Common myeloid progenitor, CD34-positive (primary cell): ENCODE measurements around the gene UNC13D.
A peak's percentile ranks its signal among the peaks of the same experiment; 100 is the strongest.
"Not testable (repeated sequence)": the region's sequence is repeated elsewhere in the genome, so short reads cannot be mapped to it uniquely, and the experiment has no call there.

Source experiments
- CTCF ChIA-PET: fragments of 350-600 bp; sonication (Branson Sonifier 250); formaldehyde crosslinking; loops from one replicate; lab custom pipeline; 2021; ENCODE audit warnings: antibody characterized with exemption; lab: Charles Lee
- POLR2A ChIA-PET: fragments of 350-600 bp; sonication (Branson Sonifier 250); formaldehyde crosslinking; loops from one replicate; lab custom pipeline; 2021; ENCODE audit warnings: antibody characterized with exemption; lab: Charles Lee
- DNase-seq, 3 donors: peaks; one replicate each; pipeline versions ENCODE4 v3.0.0 to v3.0.0-alpha.2; 2013
- H3K27ac ChIP-seq, 2 experiments: 1 replicate in 1 of 2; 2 replicates in 1 of 2; pipeline ENCODE4 v1.7.0; 2013; ENCODE audit warnings: inconsistent platforms in 2 of 2, low read length in 2 of 2, mild to moderate bottlenecking in 2 of 2, low read depth in 1 of 2, moderate library complexity in 1 of 2; ENCODE audit not compliant: severe bottlenecking in 2 of 2, insufficient read depth in 1 of 2, poor library complexity in 1 of 2
- H3K27me3 ChIP-seq, 5 experiments: replicated peaks in 2 of 5; 1 replicate in 3 of 5; 2 replicates in 2 of 5; pipeline versions ENCODE4 v1.6.1 to v1.7.0; 2013; ENCODE audit warnings: low read length in 4 of 5, mild to moderate bottlenecking in 2 of 5, moderate library complexity in 2 of 5, inconsistent platforms in 1 of 5; ENCODE audit not compliant: insufficient read depth in 5 of 5, control insufficient read depth in 4 of 5
- H3K36me3 ChIP-seq, 4 experiments: 1 replicate in 2 of 4; 2 replicates in 2 of 4; pipeline versions ENCODE4 v1.6.1 to v1.7.0; 2013; ENCODE audit warnings: low read length in 3 of 4, control low read depth in 1 of 4, mild to moderate bottlenecking in 1 of 4; ENCODE audit not compliant: control insufficient read depth in 4 of 4, insufficient read depth in 4 of 4
- H3K4me1 ChIP-seq, 4 experiments: 1 replicate in 3 of 4; 2 replicates in 1 of 4; pipeline versions ENCODE4 v1.6.1 to v1.7.1; 2013; ENCODE audit warnings: low read length in 3 of 4, mild to moderate bottlenecking in 3 of 4, control low read depth in 1 of 4, inconsistent platforms in 1 of 4, moderate library complexity in 1 of 4; ENCODE audit not compliant: control insufficient read depth in 4 of 4, insufficient read depth in 4 of 4; ENCODE audit errors: control extremely low read depth in 1 of 4
- H3K4me3 ChIP-seq, 7 experiments: 1 replicate in 4 of 7; 2 replicates in 3 of 7; pipeline versions ENCODE4 v1.5.1 to v1.7.0; 2013; ENCODE audit warnings: mild to moderate bottlenecking in 7 of 7, low read length in 6 of 7, moderate library complexity in 6 of 7, inconsistent platforms in 2 of 7, low read depth in 2 of 7, control low read depth in 1 of 7; ENCODE audit not compliant: insufficient read depth in 4 of 7, control insufficient read depth in 1 of 7; ENCODE audit errors: extremely low read depth in 1 of 7
- H3K9me3 ChIP-seq, 5 experiments: 1 replicate in 4 of 5; 2 replicates in 1 of 5; pipeline versions ENCODE4 v1.6.1 to v1.7.1; 2013; ENCODE audit warnings: low read length in 4 of 5, mild to moderate bottlenecking in 2 of 5, inconsistent platforms in 1 of 5, low read depth in 1 of 5, moderate library complexity in 1 of 5; ENCODE audit not compliant: control insufficient read depth in 4 of 5, insufficient read depth in 2 of 5; ENCODE audit errors: control extremely low read depth in 1 of 5
- WGBS: methylation state at CpG from one replicate; pipeline ENCODE4 v1.1.5; 2013; ENCODE audit not compliant: insufficient coverage; 5-methylcytosine and 5-hydroxymethylcytosine counted together

The UNC13D gene

DNA sequence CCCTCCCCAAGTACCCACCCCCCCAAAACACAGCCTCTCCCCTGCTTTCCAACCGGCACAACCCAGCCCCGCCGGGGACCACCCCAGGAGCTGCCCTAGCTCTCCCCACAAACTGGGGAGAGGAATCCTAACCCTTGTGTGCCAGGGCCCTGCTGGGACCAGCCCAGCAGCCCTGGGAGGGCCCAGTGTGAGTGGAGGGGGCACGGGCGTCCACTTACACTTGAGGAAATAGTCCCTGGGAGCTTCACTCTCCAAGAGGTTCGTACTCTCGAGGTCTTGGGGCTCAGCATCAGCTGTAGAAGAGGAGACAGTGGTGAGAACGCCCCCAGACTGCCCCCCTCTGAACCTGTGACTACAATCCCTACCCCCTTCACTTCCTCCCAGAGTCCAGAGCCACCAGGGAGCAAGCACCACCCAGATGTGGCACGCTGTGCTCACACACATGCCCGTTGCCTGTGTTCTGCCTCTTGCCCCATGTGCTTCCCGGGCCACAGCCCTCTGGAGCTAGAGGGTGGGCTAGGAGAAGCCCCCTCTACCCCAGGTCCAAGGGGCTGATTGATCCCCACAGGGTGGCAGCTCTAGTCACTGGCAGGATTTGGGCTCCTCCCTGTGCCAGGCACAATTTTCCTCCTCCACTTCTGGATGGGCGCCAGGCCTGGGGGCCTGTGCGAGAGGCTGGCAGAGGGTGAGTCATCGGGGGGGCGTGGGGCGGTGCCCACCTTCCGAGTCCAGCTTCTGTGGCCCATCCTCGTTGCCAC lies 31.2 kb upstream of the UNC13D start:
- Histone ChIP-seq H3K27me3 (no peaks in the 10 kb centered on the region), H3K9me3 (no peaks in the 10 kb centered on the region), H3K4me1 (peaks cover 0 to 63% (median 53%) of the 10 kb centered on the region in 4 experiments), H3K4me3 (peak overlapping the region in 4 of 7 experiments; percentile 51 to 83 (median 70)), H3K36me3 (peaks cover 0 to 16% (median 7%) of the 10 kb centered on the region in 4 experiments), H3K27ac (no peak overlapping the region)
- ChIA-PET CTCF (interaction anchor here (0.9 to 13.2 kb wide), 9 partner anchors 8 to 182 kb away, joined by 3 to 214 read pairs (median 4); partner anchors contain the start of genes TRIM65, UNC13D and WBP2), POLR2A (interaction anchor here (0.6 to 1.3 kb wide), 4 partner anchors 15 to 225 kb away, joined by 3 to 4 read pairs (median 3); partner anchors contain the start of gene WBP2)
- 48% methylated on average over 13 of the region's 18 CpGs for WGBS
- DNase-seq = no peak

DNA sequence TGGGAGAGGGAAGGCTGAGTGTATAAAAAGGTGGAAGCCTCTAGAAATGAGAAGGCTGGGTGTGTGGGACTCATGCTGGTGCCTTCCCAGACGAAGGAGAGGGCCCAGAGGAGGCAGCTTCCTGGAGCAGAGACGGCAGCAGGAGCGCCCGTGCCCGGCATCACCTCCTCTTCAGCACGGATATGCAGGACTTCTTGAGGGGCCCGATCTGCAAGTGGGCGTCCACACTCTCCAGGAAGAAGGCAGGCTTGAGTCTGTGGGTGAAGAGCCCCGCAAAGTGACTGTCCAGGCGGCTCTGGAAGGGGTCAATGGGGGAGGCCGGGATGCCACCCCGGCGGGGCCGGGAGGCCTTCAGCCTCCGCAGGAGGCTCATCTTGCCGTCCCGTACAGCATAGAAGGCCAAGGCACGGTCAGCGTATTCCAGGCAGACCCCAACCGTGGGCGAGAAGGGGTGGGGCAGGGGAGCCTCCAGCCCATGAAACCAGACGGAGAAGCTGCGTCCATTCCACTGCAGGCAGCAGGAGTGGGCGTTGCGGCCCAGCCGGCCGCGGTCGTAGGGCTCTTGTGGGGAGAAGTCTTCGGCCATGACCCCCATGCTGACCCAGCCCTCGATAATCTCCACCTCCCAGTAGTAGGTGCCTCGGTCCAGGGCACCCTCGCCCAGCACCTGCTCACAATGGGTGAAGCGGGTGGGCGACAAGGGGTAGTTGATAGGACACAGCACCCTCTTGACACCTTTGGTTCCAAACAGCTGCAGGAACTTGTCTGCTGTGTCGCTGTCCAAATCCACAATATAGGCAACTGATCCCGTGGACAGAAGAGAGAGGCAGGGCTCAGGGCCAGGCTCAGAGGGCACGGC lies 30.3 kb upstream of the UNC13D start:
- Histone ChIP-seq H3K4me3 (no peak overlapping the region), H3K27ac (no peak overlapping the region), H3K4me1 (peaks cover 0 to 63% (median 53%) of the 10 kb centered on the region in 4 experiments), H3K9me3 (no peaks in the 10 kb centered on the region), H3K27me3 (no peaks in the 10 kb centered on the region), H3K36me3 (peaks cover 0 to 16% (median 7%) of the 10 kb centered on the region in 4 experiments)
- POLR2A ChIA-PET = no interaction called here
- no peak for DNase-seq
- CTCF ChIA-PET = interaction anchor here (1.5 to 13.2 kb wide), 4 partner anchors 15 to 31 kb away, joined by 4 to 214 read pairs (median 98); partner anchors contain the start of genes TRIM65, UNC13D and WBP2
- 96% methylated on average over 23 of the region's 38 CpGs for WGBS

DNA sequence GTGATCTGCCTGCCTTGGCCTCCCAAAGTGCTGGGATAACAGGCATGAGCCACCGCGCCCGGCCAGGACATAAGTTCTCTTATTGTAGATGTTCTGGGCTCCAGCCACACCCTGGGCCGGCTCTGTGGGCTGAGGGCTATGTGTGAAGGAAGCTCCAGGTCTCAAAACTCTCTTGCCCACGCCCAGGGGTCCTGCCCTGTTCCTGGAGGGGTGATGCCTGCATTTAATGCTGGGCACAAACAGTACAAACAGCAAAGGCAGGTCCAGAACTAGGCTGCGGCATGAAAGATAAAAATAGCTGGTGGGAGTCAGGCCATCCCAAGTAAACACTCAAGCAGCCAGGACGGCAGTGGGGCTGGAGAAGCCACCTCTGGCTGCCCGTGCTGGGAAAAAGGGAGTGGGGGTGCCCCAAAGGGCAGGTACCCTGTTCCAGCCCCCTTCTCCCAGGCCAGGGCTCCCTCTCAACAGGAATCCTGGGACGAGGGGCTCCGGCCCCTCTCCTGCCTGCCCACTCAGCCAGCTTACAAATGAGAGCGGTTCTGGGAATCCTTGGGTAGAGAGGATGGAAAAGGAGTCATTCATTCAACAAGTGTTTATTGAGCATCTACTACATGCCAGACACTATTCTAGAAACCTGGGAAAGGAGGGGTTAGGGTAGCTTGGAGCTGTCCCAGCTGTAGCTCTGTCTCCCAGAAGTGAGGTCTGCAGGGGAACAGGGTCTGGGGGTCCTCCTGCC lies 29.6 kb upstream of the UNC13D start:
- H3K9me3 ChIP-seq = no peaks in the 10 kb centered on the region
- POLR2A ChIA-PET = interaction anchor here (1.1 to 1.5 kb wide), 2 partner anchors 16 to 18 kb away, joined by 3 to 6 read pairs; partner anchors contain the start of gene WBP2

DNA sequence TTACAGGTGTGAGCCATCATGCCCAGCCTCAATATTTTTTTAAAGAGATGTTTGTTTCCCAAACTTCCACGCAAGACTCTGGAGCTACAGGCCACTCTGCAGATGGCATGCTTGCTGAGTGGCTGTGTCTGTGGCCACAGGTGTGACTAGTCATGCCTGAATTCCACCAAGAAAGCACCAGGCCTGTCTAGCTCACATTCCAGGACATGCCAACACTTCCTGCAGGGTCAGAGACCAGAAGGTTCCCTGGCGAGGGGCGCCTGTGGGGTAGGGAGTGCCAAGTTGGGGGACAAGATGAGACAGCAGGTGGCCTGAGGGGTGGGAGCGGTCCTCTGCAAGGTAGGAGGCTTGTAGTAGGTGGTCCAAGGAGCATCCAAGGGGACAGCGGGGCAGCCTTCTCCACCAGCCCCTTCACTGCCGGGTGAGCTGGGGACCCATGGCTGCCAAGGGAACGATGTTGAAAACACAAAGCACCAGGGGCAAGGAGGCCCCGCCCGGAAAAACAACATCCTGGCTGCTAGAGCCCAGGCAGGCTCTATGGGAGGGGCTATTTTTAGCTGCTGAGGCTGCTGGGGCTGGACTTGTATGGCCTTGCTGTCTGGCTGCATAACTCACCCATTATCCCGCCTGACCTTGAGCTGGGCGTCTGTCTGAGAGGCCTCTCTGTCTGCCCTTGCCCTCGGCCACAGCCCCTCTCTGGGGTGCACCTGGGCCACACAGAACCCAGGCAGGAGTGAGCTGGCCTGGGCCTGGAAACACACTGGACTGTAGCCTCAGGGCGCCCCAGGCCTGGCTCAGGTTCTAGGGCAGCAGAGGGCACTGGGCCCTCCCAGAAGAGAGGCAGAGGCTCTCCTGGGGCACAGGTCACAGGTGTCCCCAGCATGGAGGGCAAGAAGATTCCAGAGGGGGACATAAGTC lies 28.5 kb upstream of the UNC13D start:
- peaks cover 0 to 16% (median 7%) of the 10 kb centered on the region in 4 experiments for H3K36me3 ChIP-seq
- peak overlapping the region in 3 of 7 experiments; percentile 6 to 45 (median 32) for H3K4me3 ChIP-seq
- CTCF ChIA-PET = interaction anchor here (0.9 to 13.2 kb wide), 9 partner anchors 8 to 116 kb away, joined by 3 to 214 read pairs (median 3); partner anchors contain the start of genes TRIM65 and WBP2
- 49% methylated on average over 7 of the region's 13 CpGs for WGBS
- H3K27me3 ChIP-seq = no peaks in the 10 kb centered on the region
- peak overlapping the region; percentile 79 to 80 for H3K27ac ChIP-seq
- DNase-seq = peak; percentile 45 to 77 (median 76)
- POLR2A ChIA-PET = interaction anchor here (1.1 to 1.5 kb wide), 2 partner anchors 15 to 17 kb away, joined by 3 to 6 read pairs; partner anchors contain the start of gene WBP2
- no peaks in the 10 kb centered on the region for H3K9me3 ChIP-seq
- peaks cover 0 to 49% (median 40%) of the 10 kb centered on the region in 4 experiments for H3K4me1 ChIP-seq

More for the DNA sequence above, 29.6 kb upstream of the UNC13D start:
- Histone ChIP-seq H3K27me3 (no peaks in the 10 kb centered on the region), H3K27ac (no peak overlapping the region), H3K4me1 (peaks cover 0 to 57% (median 48%) of the 10 kb centered on the region in 4 experiments), H3K4me3 (no peak overlapping the region), H3K36me3 (peaks cover 0 to 16% (median 7%) of the 10 kb centered on the region in 4 experiments)
- CTCF ChIA-PET = interaction anchor here (1.0 to 13.2 kb wide), 3 partner anchors 14 to 27 kb away, joined by 3 to 214 read pairs (median 173); partner anchors contain the start of genes TRIM65 and WBP2
- 91% methylated on average over 8 of the region's 11 CpGs for WGBS
- DNase-seq = no peak

DNA sequence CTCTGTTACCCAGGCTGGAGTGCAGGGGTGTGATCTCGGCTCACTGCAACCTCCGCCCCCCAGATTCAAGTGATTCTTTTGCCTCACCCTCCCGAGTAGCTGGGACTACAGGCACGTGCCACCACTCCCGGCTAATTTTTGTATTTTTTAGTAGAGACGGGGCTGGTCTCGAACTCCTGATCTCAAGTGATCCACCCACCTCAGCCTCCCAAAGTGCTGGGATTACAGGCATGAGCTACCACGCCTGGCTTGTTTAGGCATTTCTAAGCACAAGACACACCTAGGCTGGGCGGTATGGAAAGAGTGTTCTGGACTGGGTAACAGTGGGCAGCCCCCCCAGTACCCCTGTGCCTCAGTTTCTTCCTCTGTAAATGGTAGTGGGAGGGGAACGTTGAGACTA lies 26.0 kb upstream of the UNC13D start:
- H3K27me3 ChIP-seq, H3K27ac ChIP-seq, POLR2A ChIA-PET, DNase-seq, H3K9me3 ChIP-seq, H3K4me3 ChIP-seq: not testable (repeated sequence)
- Histone ChIP-seq H3K4me1 (peaks cover 0 to 27% (median 18%) of the 10 kb centered on the region in 4 experiments), H3K36me3 (peaks cover 0 to 14% (median 7%) of the 10 kb centered on the region in 4 experiments)
- CTCF ChIA-PET = interaction anchor here (0.6 kb wide), 1 partner anchor 26 kb away, joined by 3 read pairs; no protein-coding TSS in a partner anchor
- 96% methylated on average over 8 of the region's 10 CpGs for WGBS
